Measurements from ENCODE around the gene FAM89B.

The FAM89B gene

GRCh38 chr11:65546217-65546958 lies 25.9 kb upstream of the FAM89B start:
- TF ChIP-seq SP1 (IDR thresholded peaks at IDR 0.05) (no peak), PKNOX1 (IDR thresholded peaks at IDR 0.05) (peak; percentile 82), SUZ12 (IDR thresholded peaks at IDR 0.05) (no peak), HDGF (IDR thresholded peaks at IDR 0.05; ENCODE audit: borderline replicate concordance) (no peak), TARDBP (IDR thresholded peaks at IDR 0.05) (no peak)
- peak; percentile 94 for DNase-seq (ENCODE audit: extremely low spot score)
- POLR2A ChIA-PET: interaction anchor here (0.7 to 0.9 kb wide), 4 partner anchors 9 to 47 kb away, joined by 3 to 4 read pairs (median 4); partner anchors contain the start of genes LTBP3 and MALAT1
- CTCF ChIA-PET: interaction anchor here (0.6 to 0.7 kb wide), 2 partner anchors 47 to 86 kb away, joined by 3 read pairs; no protein-coding TSS in a partner anchor

GRCh38 chr11:65547446-65548125 lies 24.8 kb upstream of the FAM89B start:
- no peak for TF ChIP-seq ARNT (IDR thresholded peaks at IDR 0.05)
- TF ChIP-seq FOXM1 (IDR thresholded peaks at IDR 0.05; ENCODE audit: borderline replicate concordance): no peak
- TF ChIP-seq FOXA1 (IDR thresholded peaks at IDR 0.05): no peak
- ChIA-PET POLR2A (interaction anchor here (0.8 to 1.1 kb wide), 3 partner anchors 11 to 24 kb away, joined by 4 read pairs; no protein-coding TSS in a partner anchor), CTCF (interaction anchor here (0.7 kb wide), 1 partner anchor 85 kb away, joined by 3 read pairs; no protein-coding TSS in a partner anchor)
- no peak for DNase-seq (ENCODE audit: extremely low spot score)

- no peak for TF ChIP-seq SUZ12 (IDR thresholded peaks at IDR 0.05)
- no peak for TF ChIP-seq TARDBP (IDR thresholded peaks at IDR 0.05)
- TF ChIP-seq ARNT (IDR thresholded peaks at IDR 0.05): no peak
- TF ChIP-seq LEF1 (IDR thresholded peaks at IDR 0.05; ENCODE audit: borderline replicate concordance): no peak
- TF ChIP-seq SP1 (IDR thresholded peaks at IDR 0.05): no peak
- TF ChIP-seq FOXK2 (IDR thresholded peaks at IDR 0.05): no peak
- no peak for TF ChIP-seq CTBP1 (IDR thresholded peaks at IDR 0.05; ENCODE audit: borderline replicate concordance)
- no peak for TF ChIP-seq L3MBTL2 (conservative IDR thresholded peaks at IDR 0.05)
- no peak for TF ChIP-seq PKNOX1 (IDR thresholded peaks at IDR 0.05)
- no peak for TF ChIP-seq NFRKB (IDR thresholded peaks at IDR 0.05)
- no peak for TF ChIP-seq ELF4 (IDR thresholded peaks at IDR 0.05)
- no peak for TF ChIP-seq HDGF (IDR thresholded peaks at IDR 0.05; ENCODE audit: borderline replicate concordance)
- no peak for TF ChIP-seq BHLHE40 (IDR thresholded peaks at IDR 0.05; ENCODE audit: borderline replicate concordance)
- no peak for TF ChIP-seq FOXM1 (IDR thresholded peaks at IDR 0.05; ENCODE audit: borderline replicate concordance)
- no peak for TF ChIP-seq FOXA1 (IDR thresholded peaks at IDR 0.05)
- no peak for TF ChIP-seq ZNF384 (IDR thresholded peaks at IDR 0.05)
- no peak for DNase-seq (ENCODE audit: extremely low spot score)
- ChIA-PET CTCF (no interaction called here), POLR2A (interaction anchor here (1.1 kb wide), 1 partner anchor 12 kb away, joined by 4 read pairs; no protein-coding TSS in a partner anchor)
Observed at GRCh38 chr11:65548395-65548794, 23.9 kb upstream of the FAM89B start.

GRCh38 chr11:65549096-65549495 lies 23.2 kb upstream of the FAM89B start:
- no peak for TF ChIP-seq BHLHE40 (IDR thresholded peaks at IDR 0.05; ENCODE audit: borderline replicate concordance)
- POLR2A ChIA-PET: interaction anchor here (0.9 to 1.1 kb wide), 2 partner anchors 11 kb away, joined by 3 to 4 read pairs; no protein-coding TSS in a partner anchor
- CTCF ChIA-PET: no interaction called here
- no peak for DNase-seq (ENCODE audit: extremely low spot score)

- no peak for DNase-seq (ENCODE audit: extremely low spot score)
- ChIA-PET CTCF (interaction anchor here (0.5 to 3.7 kb wide), 7 partner anchors 9 to 257 kb away, joined by 3 to 19 read pairs (median 5); partner anchors contain the start of genes SCYL1 and ZNRD2), POLR2A (interaction anchor here (0.9 to 2.1 kb wide), 3 partner anchors 10 to 21 kb away, joined by 3 to 5 read pairs (median 5); partner anchors contain the start of genes FAM89B and ZNRD2)
- no peak for TF ChIP-seq LEF1 (IDR thresholded peaks at IDR 0.05; ENCODE audit: borderline replicate concordance)
- no peak for TF ChIP-seq FOXK2 (IDR thresholded peaks at IDR 0.05)
Observed at GRCh38 chr11:65551572-65552387, 20.6 kb upstream of the FAM89B start.

GRCh38 chr11:65552388-65552951 lies 19.9 kb upstream of the FAM89B start:
- CTCF ChIA-PET: interaction anchor here (0.5 to 3.7 kb wide), 5 partner anchors 8 to 258 kb away, joined by 3 to 19 read pairs (median 6); partner anchors contain the start of gene ZNRD2
- POLR2A ChIA-PET: interaction anchor here (0.9 to 2.1 kb wide), 3 partner anchors 9 to 20 kb away, joined by 3 to 5 read pairs (median 5); partner anchors contain the start of genes FAM89B and ZNRD2
- no peak for DNase-seq (ENCODE audit: extremely low spot score)
- TF ChIP-seq FOXK2 (IDR thresholded peaks at IDR 0.05): no peak
- TF ChIP-seq ARNT (IDR thresholded peaks at IDR 0.05): no peak
- TF ChIP-seq FOXM1 (IDR thresholded peaks at IDR 0.05; ENCODE audit: borderline replicate concordance): no peak
- TF ChIP-seq TARDBP (IDR thresholded peaks at IDR 0.05): no peak
- TF ChIP-seq BHLHE40 (IDR thresholded peaks at IDR 0.05; ENCODE audit: borderline replicate concordance): no peak
- TF ChIP-seq ZNF384 (IDR thresholded peaks at IDR 0.05): no peak
- no peak for TF ChIP-seq L3MBTL2 (conservative IDR thresholded peaks at IDR 0.05)
- no peak for TF ChIP-seq PKNOX1 (IDR thresholded peaks at IDR 0.05)
